ENCODE results near the gene C5orf15.
"Not testable (repeated sequence)": the region's sequence is repeated elsewhere in the genome, so short reads cannot be mapped to it uniquely, and the experiment has no call there.

C5orf15 gene

GRCh38 chr5:133963493-133964128 lies 4.8 kb downstream of the C5orf15 start:
- DNase-seq (ENCODE audit: low read depth in 2 of 2, low spot score in 1 of 2), result no peak

GRCh38 chr5:133962801-133963476 lies 5.5 kb downstream of the C5orf15 start:
- no peak for DNase-seq (ENCODE audit: low read depth in 2 of 2, low spot score in 1 of 2)

- no peak for DNase-seq (ENCODE audit: low read depth in 2 of 2, low spot score in 1 of 2)
Measured at GRCh38 chr5:133962131-133962530, 6.3 kb downstream of the C5orf15 start.

GRCh38 chr5:133959643-133960042 lies 8.8 kb downstream of the C5orf15 start:
- no peak for DNase-seq (ENCODE audit: low read depth in 2 of 2, low spot score in 1 of 2)

GRCh38 chr5:133957591-133957990 lies 10.8 kb downstream of the C5orf15 start:
- DNase-seq (ENCODE audit: low read depth in 2 of 2, low spot score in 1 of 2), result no peak

GRCh38 chr5:133957080-133957479 lies 11.3 kb downstream of the C5orf15 start:
- no peak for DNase-seq (ENCODE audit: low read depth in 2 of 2, low spot score in 1 of 2)

GRCh38 chr5:133956196-133956595 lies 12.2 kb downstream of the C5orf15 start:
- DNase-seq (ENCODE audit: low read depth in 2 of 2, low spot score in 1 of 2), result not testable (repeated sequence)

- DNase-seq (ENCODE audit: low read depth in 2 of 2, low spot score in 1 of 2), result no peak
Measured at GRCh38 chr5:133953568-133954145, 14.8 kb downstream of the C5orf15 start.

GRCh38 chr5:133952729-133953567 lies 15.5 kb downstream of the C5orf15 start:
- no peak for DNase-seq (ENCODE audit: low read depth in 2 of 2, low spot score in 1 of 2)

GRCh38 chr5:133950821-133951612 lies 17.4 kb downstream of the C5orf15 start:
- no peak for DNase-seq (ENCODE audit: low read depth in 2 of 2, low spot score in 1 of 2)

GRCh38 chr5:133948721-133949120 lies 19.7 kb downstream of the C5orf15 start:
- no peak for DNase-seq (ENCODE audit: low read depth in 2 of 2, low spot score in 1 of 2)

- DNase-seq (ENCODE audit: low read depth in 2 of 2, low spot score in 1 of 2), result no peak
Measured at GRCh38 chr5:133947431-133947841, 21.0 kb downstream of the C5orf15 start.

GRCh38 chr5:133945568-133945967 lies 22.9 kb downstream of the C5orf15 start:
- no peak for DNase-seq (ENCODE audit: low read depth in 2 of 2, low spot score in 1 of 2)

- DNase-seq (ENCODE audit: low read depth in 2 of 2, low spot score in 1 of 2), result no peak
Measured at GRCh38 chr5:133944263-133945185, 23.9 kb downstream of the C5orf15 start.

- no peak for DNase-seq (ENCODE audit: low read depth in 2 of 2, low spot score in 1 of 2)
Measured at GRCh38 chr5:133943475-133943817, 25.0 kb downstream of the C5orf15 start.

- DNase-seq (ENCODE audit: low read depth in 2 of 2, low spot score in 1 of 2), result no peak
Measured at GRCh38 chr5:133942614-133943474, 25.6 kb downstream of the C5orf15 start.

GRCh38 chr5:133941456-133942196 lies 26.8 kb downstream of the C5orf15 start:
- DNase-seq (ENCODE audit: low read depth in 2 of 2, low spot score in 1 of 2), result no peak

GRCh38 chr5:133939668-133940067 lies 28.8 kb downstream of the C5orf15 start:
- DNase-seq (ENCODE audit: low read depth in 2 of 2, low spot score in 1 of 2), result no peak

Measured in stimulated activated CD8-positive, alpha-beta memory T cell treated with anti-CD3 and anti-CD28 coated beads, Interleukin-4, amount 100 ng/mL, for 1 hour (primary cell).